Measurements from ENCODE around the gene OTULINL.

GRCh38 chr5:14547666-14548065, 33.9 kb upstream of the OTULINL start:
- no peak for TF ChIP-seq ZFP3 (CRISPR knock-in tag; IDR thresholded peaks at IDR 0.05)
- TF ChIP-seq POU6F1 (CRISPR knock-in tag; IDR thresholded peaks at IDR 0.05; ENCODE audit: borderline replicate concordance, low read depth) = no peak
- no peak for TF ChIP-seq ARNTL (CRISPR knock-in tag; IDR thresholded peaks at IDR 0.05; ENCODE audit: borderline replicate concordance, low read depth)
- no peak for TF ChIP-seq ZFP30 (CRISPR knock-in tag; IDR thresholded peaks at IDR 0.05)
- TF ChIP-seq ZNF70 (CRISPR knock-in tag; IDR thresholded peaks at IDR 0.05) = no peak
- TF ChIP-seq ZC3H10 (CRISPR knock-in tag; IDR thresholded peaks at IDR 0.05) = no peak
- no peak for TF ChIP-seq PATZ1 (CRISPR knock-in tag; IDR thresholded peaks at IDR 0.05; ENCODE audit: borderline replicate concordance)
- TF ChIP-seq RARB (CRISPR knock-in tag; IDR thresholded peaks at IDR 0.05) = no peak
- TF ChIP-seq CREB5 (CRISPR knock-in tag; IDR thresholded peaks at IDR 0.05; ENCODE audit: low read depth) = no peak
- TF ChIP-seq ESRRG (CRISPR knock-in tag; IDR thresholded peaks at IDR 0.05) = no peak
- no peak for TF ChIP-seq TSHZ2 (CRISPR knock-in tag; IDR thresholded peaks at IDR 0.05)
- no peak for TF ChIP-seq PPARA (CRISPR knock-in tag; IDR thresholded peaks at IDR 0.05; ENCODE audit: borderline replicate concordance)
- TF ChIP-seq OSR1 (CRISPR knock-in tag; IDR thresholded peaks at IDR 0.05) = no peak

All from SK-N-SH treated with all-trans-retinoic acid at 6 μM for 48 hours (cell line).